DND-41 (cell line): ENCODE data around the gene PRPS1L1.

ENCODE experiments used
- ATAC-seq: fragments of 200-7000 bp; cut with Tn5 transposase; 3 replicates; pipeline ENCODE4 v1.9.1; 2021; ENCODE audit warnings: low read depth; ENCODE audit not compliant: insufficient read depth
- DNase-seq: peaks from one replicate; pipeline ENCODE4 v3.0.0-alpha.2; 2020
- H2AFZ ChIP-seq: 2 replicates; pipeline ENCODE4 v1.6.0; 2012; ENCODE audit warnings: low read depth, low read length
- H3K27ac ChIP-seq: 2 replicates; pipeline ENCODE4 v1.5.1; 2012; ENCODE audit warnings: low read length, inconsistent platforms
- H3K27me3 ChIP-seq: fragments of 200-600 bp; sonication (generic); 2 replicates; pipeline ENCODE4 v1.6.0; 2012; ENCODE audit warnings: low read length, mild to moderate bottlenecking, inconsistent platforms; ENCODE audit not compliant: insufficient read depth, poor library complexity
- H3K36me3 ChIP-seq: 2 replicates; pipeline ENCODE4 v1.5.1; 2012; ENCODE audit warnings: low read length, inconsistent platforms; ENCODE audit not compliant: insufficient read depth
- H3K4me1 ChIP-seq: 2 replicates; pipeline ENCODE4 v1.5.1; 2012; ENCODE audit warnings: mild to moderate bottlenecking, low read length; ENCODE audit not compliant: insufficient read depth
- H3K4me2 ChIP-seq: 2 replicates; pipeline ENCODE4 v1.6.0; 2012; ENCODE audit warnings: mild to moderate bottlenecking, moderate library complexity, low read length, inconsistent platforms; ENCODE audit not compliant: insufficient read depth
- H3K4me3 ChIP-seq, 2 experiments: fragments of 200-600 bp in 1 of 2; shearing (Covaris generic) in 1 of 2; 2 replicates each; pipeline ENCODE4 v1.5.1; 2012 to 2016; ENCODE audit warnings: inconsistent platforms in 2 of 2, low read length in 2 of 2, mild to moderate bottlenecking in 2 of 2, low read depth in 1 of 2, moderate library complexity in 1 of 2
- H3K79me2 ChIP-seq: 2 replicates; pipeline ENCODE4 v1.6.0; 2012; ENCODE audit warnings: low read length, inconsistent platforms; ENCODE audit not compliant: insufficient read depth
- H3K9ac ChIP-seq: 2 replicates; pipeline ENCODE4 v1.6.0; 2012; ENCODE audit warnings: low read depth, mild to moderate bottlenecking, inconsistent platforms, low read length, moderate library complexity
- H3K9me3 ChIP-seq: 2 replicates; pipeline ENCODE4 v1.5.1; 2012; ENCODE audit warnings: low read length, moderate library complexity, mild to moderate bottlenecking, inconsistent platforms; ENCODE audit not compliant: insufficient read depth, severe bottlenecking
- H4K20me1 ChIP-seq: 2 replicates; pipeline ENCODE4 v1.6.0; 2012; ENCODE audit warnings: low read length; ENCODE audit not compliant: insufficient read depth
- CTCF ChIP-seq: IDR thresholded peaks from 2 replicates; pipeline ENCODE4 v1.5.1; 2012; ENCODE audit warnings: borderline replicate concordance, low read length, moderate library complexity, mild to moderate bottlenecking; ENCODE audit not compliant: poor library complexity, severe bottlenecking; ENCODE audit errors: extremely low read depth
- EZH2 ChIP-seq: IDR thresholded peaks from 3 replicates; pipeline ENCODE4 v1.6.1; 2012; ENCODE audit warnings: borderline replicate concordance, low read depth, mild to moderate bottlenecking, moderate library complexity, low read length, inconsistent platforms; ENCODE audit not compliant: severe bottlenecking

The PRPS1L1 gene

GRCh38 chr7:17989546-17989945 lies 38.1 kb downstream of the PRPS1L1 start:
- H3K9ac ChIP-seq: no peak overlapping the region
- H3K27me3 ChIP-seq: no peaks in the 10 kb centered on the region
- H3K4me2 ChIP-seq: no peak overlapping the region
- no peak overlapping the region for H2AFZ ChIP-seq
- H3K36me3 ChIP-seq: no peaks in the 10 kb centered on the region
- H3K4me3 ChIP-seq: no peak overlapping the region
- H3K9me3 ChIP-seq: no peaks in the 10 kb centered on the region
- no peak for ATAC-seq
- no peaks in the 10 kb centered on the region for H3K79me2 ChIP-seq
- no peaks in the 10 kb centered on the region for H3K4me1 ChIP-seq
- no peaks in the 10 kb centered on the region for H4K20me1 ChIP-seq
- no peak overlapping the region for H3K27ac ChIP-seq
- DNase-seq: no peak
- TF ChIP-seq CTCF (no peak), EZH2 (no peak)

GRCh38 chr7:17988858-17989257 lies 38.8 kb downstream of the PRPS1L1 start:
- Histone ChIP-seq H3K27me3 (no peaks in the 10 kb centered on the region), H3K4me2 (no peak overlapping the region), H3K36me3 (no peaks in the 10 kb centered on the region), H3K9me3 (no peaks in the 10 kb centered on the region), H3K9ac (no peak overlapping the region), H3K27ac (no peak overlapping the region), H4K20me1 (no peaks in the 10 kb centered on the region), H3K79me2 (no peaks in the 10 kb centered on the region), H3K4me1 (no peaks in the 10 kb centered on the region), H3K4me3 (no peak overlapping the region), H2AFZ (no peak overlapping the region)
- DNase-seq (no peak), ATAC-seq (no peak)
- TF ChIP-seq EZH2 (no peak), CTCF (no peak)

- DNase-seq (no peak), ATAC-seq (no peak)
- no peak overlapping the region for H3K4me2 ChIP-seq
- H3K4me3 ChIP-seq: no peak overlapping the region
- H3K36me3 ChIP-seq: no peaks in the 10 kb centered on the region
- H3K27me3 ChIP-seq: no peaks in the 10 kb centered on the region
- no peaks in the 10 kb centered on the region for H3K79me2 ChIP-seq
- H3K4me1 ChIP-seq: no peaks in the 10 kb centered on the region
- H3K27ac ChIP-seq: no peak overlapping the region
- no peaks in the 10 kb centered on the region for H3K9me3 ChIP-seq
- TF ChIP-seq CTCF (no peak), EZH2 (no peak)
- no peaks in the 10 kb centered on the region for H4K20me1 ChIP-seq
- no peak overlapping the region for H2AFZ ChIP-seq
- H3K9ac ChIP-seq: no peak overlapping the region
Observed at GRCh38 chr7:17988141-17988540, 39.5 kb downstream of the PRPS1L1 start.

GRCh38 chr7:17986851-17987250 lies 40.8 kb downstream of the PRPS1L1 start:
- no peak overlapping the region for H3K4me2 ChIP-seq
- no peaks in the 10 kb centered on the region for H3K36me3 ChIP-seq

More at GRCh38 chr7:17986851-17987250, 40.8 kb downstream of the PRPS1L1 start:
- H2AFZ ChIP-seq: no peak overlapping the region
- no peak overlapping the region for H3K9ac ChIP-seq
- H3K27me3 ChIP-seq: no peaks in the 10 kb centered on the region
- no peaks in the 10 kb centered on the region for H3K4me1 ChIP-seq
- ATAC-seq (no peak), DNase-seq (no peak)
- H3K4me3 ChIP-seq: no peak overlapping the region
- H3K9me3 ChIP-seq: no peaks in the 10 kb centered on the region
- no peaks in the 10 kb centered on the region for H4K20me1 ChIP-seq
- TF ChIP-seq CTCF (no peak), EZH2 (no peak)
- H3K79me2 ChIP-seq: no peaks in the 10 kb centered on the region
- no peak overlapping the region for H3K27ac ChIP-seq
